Immature natural killer cell (primary cell): ENCODE results near the gene KNOP1. TPM values are rescaled to one million over a fixed set of nuclear protein-coding genes. Genes with fewer than 3 reads are reported as not detected.

Experiments used
- polyA plus RNA-seq, 3 donors: library from polyadenylated mRNA; unstranded; fragments of 300-500 nt; fragmentation: Illumina TruSeq; gene quantifications; one replicate each; pipeline ENCODE4 v1.2.3, GENCODE V29; 2021

Gene KNOP1
- polyA plus RNA-seq, 3 donors from 2014 or later = 2.8 to 9.3 (median 3.6) TPM

Other genes with a start within 250 kb of the KNOP1 start
- gene GDE1, start 196.1 kb downstream of the KNOP1 start, polyA plus RNA-seq = 10 to 100 TPM; 42.8 to 61.5 (median 46.6) TPM
- gene CCP110, start 194.3 kb downstream of the KNOP1 start, polyA plus RNA-seq = 10 to 100 TPM in 1 of 3 donors, 1 to 10 TPM in 2; 7.5 to 10.1 (median 9.4) TPM
- 10 to 100 TPM; 32.4 to 49.6 (median 46.6) TPM for gene VPS35L, start 162.5 kb downstream of the KNOP1 start, polyA plus RNA-seq
- 1 to 10 TPM in 1 of 3 donors, under 1 TPM in 1, not detected in 1; 0.95 to 3.5 TPM for gene IQCK, start within 50 bp of the KNOP1 start, polyA plus RNA-seq
- not detected for gene GPRC5B, start 166.6 kb upstream of the KNOP1 start, polyA plus RNA-seq